Heart left ventricle (tissue), 16 donors: ENCODE measurements around the gene GRIP2. TPM values are rescaled to one million over a fixed set of nuclear protein-coding genes. Genes with fewer than 3 reads are reported as not detected.
A peak's percentile ranks its signal among the peaks of the same experiment; 100 is the strongest.

Experiments used
- ATAC-seq, 4 donors: fragments of 200-7000 bp; cut with Tn5 transposase; one replicate each; pipeline ENCODE4 v1.9.1; 2020 to 2022; ENCODE audit warnings: moderate library complexity in 4 of 4, mild to moderate bottlenecking in 3 of 4, moderate number of reproducible peaks in 1 of 4
- DNase-seq, 5 donors: peaks; one replicate each; pipeline ENCODE4 v3.0.0-alpha.2; 2020
- H3K27ac ChIP-seq, 12 donors: fragments of 200-600 bp; sonication (generic) in 4 of 12; one replicate each; pipeline versions ENCODE4 v1.5.0 to v1.8.0; 2016 to 2022; ENCODE audit warnings: mild to moderate bottlenecking in 2 of 12
- H3K27me3 ChIP-seq, 9 donors: fragments of 200-600 bp; sonication (generic) in 2 of 9; one replicate each; pipeline versions ENCODE4 v1.5.1 to v1.8.0; 2016 to 2022; ENCODE audit warnings: mild to moderate bottlenecking in 3 of 9
- H3K36me3 ChIP-seq, 9 donors: fragments of 200-600 bp; sonication (generic) in 2 of 9; one replicate each; pipeline versions ENCODE4 v1.5.0 to v1.8.0; 2018 to 2022; ENCODE audit warnings: mild to moderate bottlenecking in 2 of 9
- H3K4me1 ChIP-seq, 12 donors: fragments of 200-600 bp; sonication (generic) in 4 of 12; one replicate each; pipeline versions ENCODE4 v1.5.0 to v1.8.0; 2016 to 2022; ENCODE audit warnings: mild to moderate bottlenecking in 3 of 12
- H3K4me3 ChIP-seq, 12 donors: fragments of 200-600 bp; sonication (generic) in 4 of 12; one replicate each; pipeline versions ENCODE4 v1.5.0 to v1.8.0; 2017 to 2022; ENCODE audit warnings: mild to moderate bottlenecking in 9 of 12, moderate library complexity in 4 of 12
- H3K9me3 ChIP-seq, 12 donors: fragments of 200-600 bp; sonication (generic) in 4 of 12; one replicate each; pipeline versions ENCODE4 v1.5.0 to v1.8.0; 2016 to 2022; ENCODE audit warnings: mild to moderate bottlenecking in 1 of 12
- POLR2A ChIP-seq, 2 donors: fragments of 450-650 bp; IDR thresholded peaks; one replicate each; pipeline ENCODE4 v1.6.1; 2017; ENCODE audit warnings: antibody characterized with exemption in 2 of 2, mild to moderate bottlenecking in 2 of 2, moderate library complexity in 2 of 2
- WGBS, 4 donors: extraction: QIAGEN DNeasy Blood & Tissue Kit in 2 of 4; methylation state at CpG; one replicate each; pipeline versions ENCODE4 v1.1.5 to v1.1.7; 2013 to 2018; 5-methylcytosine and 5-hydroxymethylcytosine counted together
- intact Hi-C, 10 donors: fragments of 100-400 bp; cut with DNase I; formaldehyde crosslinking; loops; one replicate each; pipeline versions ENCODE4 v1.11.1 to v1.14.2; 2022
- polyA plus RNA-seq, 2 donors: library from polyadenylated mRNA; stranded (reverse); fragments of 200-250 nt; gene quantifications; one replicate each; pipeline ENCODE4 v1.2.3, GENCODE V29; 2013
- total RNA-seq, 9 donors: library from RNA; depleted of rRNA in 2 of 9; stranded (reverse); fragments of >200 nt in 2 of 9; fragmentation: NEBNext Ultra II Directional in 3 of 9; extraction: Animal tissue kit (Norgen Biotek cat#: 25700) in 3 of 9; gene quantifications; one replicate each; pipeline versions ENCODE4 v1.1.0 to v1.2.4, GENCODE V29; 2016 to 2023
- TF ChIP-seq, protein P1 (sequence below), 12 donors: fragments of 200-600 bp; sonication (generic) in 4 of 12; IDR thresholded peaks; one replicate each; pipeline versions ENCODE4 v1.5.0 to v1.8.0; 2018 to 2022; ENCODE audit warnings: antibody characterized with exemption in 12 of 12, mild to moderate bottlenecking in 5 of 12
- donor health status: ischemic (EF 13 %, LVEDD 7.1; RV severe dilation, severe dysfunction).
- donor health status: healthy with polysubstance abuse.
- donor health status: DM: no; HTN: yes; CAD: no.
- donor health status: DM: no; HTN: no; CAD: no.
- donor health status: ischemic (EF 25% LVEDD 6.9; RV normal size, moderate dysfunction).
- donor health status: ischemic (EF 25% LVEDD 5.7; RV mildly dilated, moderate dysfunction).
- donor health status: healthy.
- donor health status: DM: yes; HTN: yes; CAD: no.
- donor health status: ischemic (EF 35%, LVEDD 5.7; RV mildly dilated, moderate dysfunction).
- donor health status: nonischemic (EF 11% LVEDD 7.7; RV severe dilation, severe dysfunction).
- donor health status: DM: yes; HTN: yes; CAD: no.
- donor health status: PGD.
- donor health status: ischemic (EF 29% LVEDD 5.4; RV normal size, mild dysfunction).
- donor health status: nonischemic (EF 23%, LVEDD 6.1; RV moderate dilation, normal function).

Gene GRIP2
- total and polyA plus RNA-seq, 11 donors = 5.8 to 56.7 (median 28.7) TPM

DNA sequence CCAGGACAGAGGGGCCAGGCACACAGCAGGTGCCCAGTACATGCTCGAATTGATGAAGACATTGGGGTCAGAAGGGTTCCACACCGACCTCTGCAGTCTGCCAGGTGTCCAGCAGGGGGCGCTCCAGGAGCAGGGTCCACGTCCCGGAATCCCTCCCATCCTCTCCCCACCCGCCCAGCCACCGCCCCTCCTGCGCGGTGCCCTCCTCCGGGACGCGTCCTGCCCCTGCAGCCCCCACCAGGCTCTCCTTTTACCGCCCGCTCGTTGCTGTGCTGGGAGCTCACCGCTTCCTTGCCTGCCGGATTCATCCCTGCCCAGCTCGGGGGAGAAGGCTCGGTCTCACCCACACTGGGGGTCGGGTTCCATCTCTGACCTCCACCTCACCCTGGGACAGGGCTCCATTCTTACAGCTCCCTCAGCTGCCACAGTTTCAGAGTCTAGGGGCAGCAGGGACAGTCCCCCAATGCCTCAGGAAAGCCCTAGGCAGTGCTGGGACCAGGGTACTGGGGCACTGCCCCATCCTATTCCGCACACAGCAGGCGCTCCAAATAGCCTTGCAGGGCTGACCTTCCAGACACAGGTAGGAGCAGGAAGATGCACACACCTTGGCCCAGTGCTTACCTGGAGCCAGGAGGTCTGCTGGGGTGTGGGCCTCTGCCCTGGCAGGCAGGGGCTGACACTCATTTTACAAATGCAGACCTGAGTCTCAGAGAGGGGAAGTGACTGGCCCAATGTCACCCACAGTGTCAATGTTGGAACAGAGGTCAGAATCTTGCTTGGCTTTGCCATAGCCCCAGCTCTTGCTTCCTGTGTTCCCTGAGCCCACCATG is 31.0 kb downstream of the GRIP2 start:
- H3K27me3 ChIP-seq = no peaks in the 10 kb centered on the region
- intact Hi-C loops = loop anchor here (1.0 to 10.0 kb wide), 6 partner anchors 39 to 413 kb away; partner anchors contain the start of gene CCDC174 (in 1 of the 10)
- WGBS, 4 donors = 22 to 68% (median 25%) methylated on average over 6 to 22 of the region's 22 CpGs
- H3K9me3 ChIP-seq = no peaks in the 10 kb centered on the region
- H3K4me3 ChIP-seq = peak overlapping the region in 1 of 12 donors; percentile 11
- ATAC-seq (peak; percentile 54 to 78 (median 71)), DNase-seq (peak; percentile 71 to 88 (median 73))
- peaks cover 0 to 27% (median 4%) of the 10 kb centered on the region in 12 donors for H3K4me1 ChIP-seq
- TF ChIP-seq POLR2A (IDR thresholded peaks at IDR 0.05) = no peak
- TF ChIP-seq, protein P1, sequence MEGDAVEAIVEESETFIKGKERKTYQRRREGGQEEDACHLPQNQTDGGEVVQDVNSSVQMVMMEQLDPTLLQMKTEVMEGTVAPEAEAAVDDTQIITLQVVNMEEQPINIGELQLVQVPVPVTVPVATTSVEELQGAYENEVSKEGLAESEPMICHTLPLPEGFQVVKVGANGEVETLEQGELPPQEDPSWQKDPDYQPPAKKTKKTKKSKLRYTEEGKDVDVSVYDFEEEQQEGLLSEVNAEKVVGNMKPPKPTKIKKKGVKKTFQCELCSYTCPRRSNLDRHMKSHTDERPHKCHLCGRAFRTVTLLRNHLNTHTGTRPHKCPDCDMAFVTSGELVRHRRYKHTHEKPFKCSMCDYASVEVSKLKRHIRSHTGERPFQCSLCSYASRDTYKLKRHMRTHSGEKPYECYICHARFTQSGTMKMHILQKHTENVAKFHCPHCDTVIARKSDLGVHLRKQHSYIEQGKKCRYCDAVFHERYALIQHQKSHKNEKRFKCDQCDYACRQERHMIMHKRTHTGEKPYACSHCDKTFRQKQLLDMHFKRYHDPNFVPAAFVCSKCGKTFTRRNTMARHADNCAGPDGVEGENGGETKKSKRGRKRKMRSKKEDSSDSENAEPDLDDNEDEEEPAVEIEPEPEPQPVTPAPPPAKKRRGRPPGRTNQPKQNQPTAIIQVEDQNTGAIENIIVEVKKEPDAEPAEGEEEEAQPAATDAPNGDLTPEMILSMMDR (IDR thresholded peaks at IDR 0.05) = peak; percentile 88 to 99 (median 96)
- H3K36me3 ChIP-seq = peaks cover 0 to 36% (median 9%) of the 10 kb centered on the region in 9 donors
- H3K27ac ChIP-seq = peak overlapping the region in 2 of 12 donors; percentile 23 to 38

DNA sequence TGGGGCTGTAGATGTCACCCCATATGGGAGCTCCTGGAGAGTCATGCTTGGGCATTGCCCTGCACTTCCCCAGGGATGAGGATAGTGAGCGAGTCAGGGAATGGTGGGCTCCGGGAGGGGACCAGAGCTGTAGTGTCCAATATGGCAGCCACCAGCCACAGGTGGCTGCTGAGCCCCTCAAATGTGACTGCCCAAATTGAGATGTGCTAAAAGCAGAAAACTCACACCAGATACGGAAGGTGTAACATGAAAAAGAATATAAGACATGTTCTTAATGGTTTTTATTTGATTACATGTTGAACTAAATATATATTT is 31.7 kb downstream of the GRIP2 start:
- peaks cover 0 to 23% (median 4%) of the 10 kb centered on the region in 12 donors for H3K4me1 ChIP-seq
- H3K27me3 ChIP-seq = no peaks in the 10 kb centered on the region
- no peak overlapping the region for H3K27ac ChIP-seq
- 37 to 64% (median 51%) methylated on average over 3 of the region's 3 CpGs for WGBS, 4 donors
- intact Hi-C loops = loop anchor here in 6 of 10 donors (2.0 to 10.0 kb wide), 5 partner anchors 40 to 414 kb away; partner anchors contain the start of gene CCDC174 (in 1 of the 6)
- H3K9me3 ChIP-seq = peaks cover 0 to under 1% (median 0%) of the 10 kb centered on the region in 12 donors
- no peak for TF ChIP-seq POLR2A (IDR thresholded peaks at IDR 0.05)
- TF ChIP-seq, protein P1 (IDR thresholded peaks at IDR 0.05) = no peak
- DNase-seq (peak in 1 of 5 donors; percentile 4), ATAC-seq (no peak)
- H3K4me3 ChIP-seq = no peak overlapping the region
- peaks cover 0 to 30% (median 11%) of the 10 kb centered on the region in 9 donors for H3K36me3 ChIP-seq

- no peaks in the 10 kb centered on the region for H3K27me3 ChIP-seq
- H3K27ac ChIP-seq = no peak overlapping the region
- intact Hi-C loops = loop anchor here in 6 of 10 donors (2.0 to 10.0 kb wide), 5 partner anchors 41 to 414 kb away; partner anchors contain the start of gene CCDC174 (in 1 of the 6)
- H3K4me1 ChIP-seq = peaks cover 0 to 17% (median 4%) of the 10 kb centered on the region in 12 donors
- no peak for TF ChIP-seq POLR2A (IDR thresholded peaks at IDR 0.05)
- TF ChIP-seq, protein P1 (IDR thresholded peaks at IDR 0.05) = no peak
- peak in 2 of 5 donors; percentile 5 to 11 for DNase-seq
- peaks cover 0 to 5% (median under 1%) of the 10 kb centered on the region in 12 donors for H3K9me3 ChIP-seq
- ATAC-seq = no peak
- H3K4me3 ChIP-seq = no peak overlapping the region
- WGBS, 4 donors = 87 to 94% (median 90%) methylated on average over 6 of the region's 6 CpGs
- peaks cover 0 to 34% (median 16%) of the 10 kb centered on the region in 9 donors for H3K36me3 ChIP-seq
Observed at GRCh38 chr3:14507757-14508504, 32.2 kb downstream of the GRIP2 start.
